K562 treated with DMSO at 1 percent for 48 hours (cell line): ENCODE data around the gene PNPLA3. TPM values are rescaled to one million over a fixed set of nuclear protein-coding genes. Genes with fewer than 3 reads are reported as not detected.

Source experiments
- total RNA-seq: library from RNA; unstranded; fragments of 300-600 nt; gene quantifications from 2 replicates; pipeline ENCODE4 v1.2.3, GENCODE V29; 2022; ENCODE audit warnings: low replicate concordance; ENCODE audit errors: extremely low read depth

Gene PNPLA3
- total RNA-seq, result not detected in 2 replicates

GRCh38 chr22:43923631-43924464, at the start of gene PNPLA3:
PNPLA3 (plus strand) TSS chr22:43923805; CDS start chr22:43923912, 107 bp downstream.

GRCh38 chr22:43891360-43892182, 32.0 kb upstream of the PNPLA3 start, which contains the start of gene PNPLA5:
PNPLA5 (minus strand) TSS chr22:43892013; CDS start chr22:43891880, 133 bp downstream.

GRCh38 chr22:43955040-43955882, 31.7 kb downstream of the PNPLA3 start, which contains the start of gene SAMM50:
SAMM50 (plus strand) TSS chr22:43955442; CDS start chr22:43955578, 136 bp downstream.

Other genes starting within 250 kb of the PNPLA3 start
- not detected in 2 replicates for gene EFCAB6, start 111.5 kb upstream of the PNPLA3 start, total RNA-seq
- not detected in 2 replicates for gene SULT4A1, start 61.3 kb upstream of the PNPLA3 start, total RNA-seq
- not detected in 2 replicates for gene PNPLA5, start 31.8 kb upstream of the PNPLA3 start, total RNA-seq
- not detected in 2 replicates for gene SAMM50, start 31.6 kb downstream of the PNPLA3 start, total RNA-seq
- gene PARVB, start 100.5 kb downstream of the PNPLA3 start, total RNA-seq, result not detected in 2 replicates